Muscle of leg (tissue), 11 donors: Measurements from ENCODE around the gene TRIM10. TPM values are rescaled to one million over a fixed set of nuclear protein-coding genes. Genes with fewer than 3 reads are reported as not detected.

ENCODE experiments used
- DNase-seq: peaks from one replicate; pipeline ENCODE4 v3.0.0; 2013
- H3K27ac ChIP-seq: one replicate; pipeline ENCODE4 v1.5.1; 2013; ENCODE audit warnings: mild to moderate bottlenecking, low read length, control low read depth
- H3K27me3 ChIP-seq: one replicate; pipeline ENCODE4 v1.6.1; 2013; ENCODE audit warnings: low read length; ENCODE audit not compliant: control insufficient read depth, insufficient read depth
- H3K36me3 ChIP-seq: one replicate; pipeline ENCODE4 v1.6.1; 2013; ENCODE audit warnings: low read length; ENCODE audit not compliant: control insufficient read depth, insufficient read depth
- H3K4me1 ChIP-seq: one replicate; pipeline ENCODE4 v1.6.1; 2013; ENCODE audit warnings: low read length; ENCODE audit not compliant: control insufficient read depth, insufficient read depth
- H3K4me3 ChIP-seq: one replicate; pipeline ENCODE4 v1.5.1; 2013; ENCODE audit warnings: low read length, control low read depth
- H3K9me3 ChIP-seq: replicated peaks from 2 replicates; pipeline ENCODE4 v1.6.1; 2013; ENCODE audit warnings: low read depth, low read length; ENCODE audit not compliant: control insufficient read depth
- WGBS: methylation state at CpG from one replicate; pipeline ENCODE4 v1.1.5; 2013; ENCODE audit warnings: missing lambda C conversion rate; ENCODE audit not compliant: insufficient coverage; 5-methylcytosine and 5-hydroxymethylcytosine counted together
- polyA plus RNA-seq, 8 donors: library from polyadenylated mRNA; unstranded; fragments of 120-200 nt; gene quantifications; one replicate each; pipeline versions ENCODE4 v1.2.1 to v1.2.3, GENCODE V29; 2013; ENCODE audit warnings: inconsistent platforms in 1 of 8, low replicate concordance in 1 of 8; ENCODE audit not compliant: insufficient read length in 8 of 8, insufficient read depth in 1 of 8
- total RNA-seq: library from RNA; stranded (reverse); fragments of 120-200 nt; gene quantifications from one replicate; pipeline ENCODE4 v1.2.4, GENCODE V29; 2013

Gene TRIM10
- total and polyA plus RNA-seq, 9 donors = 0.17 to 0.83 (median 0.65) TPM

GRCh38 chr6:30154061-30154460 is 7.0 kb downstream of the TRIM10 start:
- no peak for DNase-seq
- Histone ChIP-seq H3K27ac (no peak overlapping the region), H3K27me3 (peaks cover 12% of the 10 kb centered on the region), H3K4me3 (no peak overlapping the region), H3K4me1 (peaks cover 2% of the 10 kb centered on the region), H3K9me3 (no peaks in the 10 kb centered on the region), H3K36me3 (no peaks in the 10 kb centered on the region)
- WGBS = 88% methylated on average over 8 of the region's 17 CpGs

GRCh38 chr6:30152910-30153610 is 8.0 kb downstream of the TRIM10 start:
- no CpG with 5 or more reads among the region's 3 CpGs for WGBS
- no peaks in the 10 kb centered on the region for H3K36me3 ChIP-seq
- H3K27me3 ChIP-seq = peaks cover 12% of the 10 kb centered on the region
- DNase-seq = no peak
- peaks cover 2% of the 10 kb centered on the region for H3K4me1 ChIP-seq
- H3K27ac ChIP-seq = no peak overlapping the region
- H3K4me3 ChIP-seq = no peak overlapping the region
- H3K9me3 ChIP-seq = no peaks in the 10 kb centered on the region

GRCh38 chr6:30152016-30152673 is 8.9 kb downstream of the TRIM10 start:
- 88% methylated on average over 1 of the region's 4 CpGs for WGBS
- Histone ChIP-seq H3K9me3 (no peaks in the 10 kb centered on the region), H3K36me3 (no peaks in the 10 kb centered on the region), H3K4me1 (peaks cover 2% of the 10 kb centered on the region), H3K27me3 (peaks cover 12% of the 10 kb centered on the region), H3K4me3 (no peak overlapping the region), H3K27ac (no peak overlapping the region)
- DNase-seq = no peak

GRCh38 chr6:30151580-30151979 is 9.4 kb downstream of the TRIM10 start:
- DNase-seq = no peak
- Histone ChIP-seq H3K27me3 (peaks cover 10% of the 10 kb centered on the region), H3K36me3 (no peaks in the 10 kb centered on the region), H3K27ac (no peak overlapping the region), H3K9me3 (no peaks in the 10 kb centered on the region), H3K4me3 (no peak overlapping the region), H3K4me1 (peaks cover 2% of the 10 kb centered on the region)
- 26% methylated on average over 2 of the region's 3 CpGs for WGBS

- Histone ChIP-seq H3K4me1 (no peaks in the 10 kb centered on the region), H3K9me3 (no peaks in the 10 kb centered on the region), H3K27me3 (peaks cover 11% of the 10 kb centered on the region), H3K27ac (no peak overlapping the region), H3K36me3 (no peaks in the 10 kb centered on the region), H3K4me3 (no peak overlapping the region)
- WGBS = 79% methylated on average over 7 of the region's 10 CpGs
- DNase-seq = no peak
These were observed 10.2 kb downstream of the TRIM10 start for GRCh38 chr6:30150671-30151395.

- H3K27ac ChIP-seq = no peak overlapping the region
- H3K4me1 ChIP-seq = no peaks in the 10 kb centered on the region
- H3K4me3 ChIP-seq = no peak overlapping the region
- no peaks in the 10 kb centered on the region for H3K36me3 ChIP-seq
- H3K9me3 ChIP-seq = no peaks in the 10 kb centered on the region
- H3K27me3 ChIP-seq = peaks cover 12% of the 10 kb centered on the region
- WGBS = 52% methylated on average over 4 of the region's 7 CpGs
- no peak for DNase-seq
These were observed 11.0 kb downstream of the TRIM10 start for GRCh38 chr6:30149858-30150550.

GRCh38 chr6:30149234-30149633 is 11.8 kb downstream of the TRIM10 start:
- Histone ChIP-seq H3K9me3 (no peaks in the 10 kb centered on the region), H3K36me3 (no peaks in the 10 kb centered on the region), H3K27me3 (peaks cover 13% of the 10 kb centered on the region), H3K4me1 (no peaks in the 10 kb centered on the region), H3K27ac (no peak overlapping the region), H3K4me3 (no peak overlapping the region)
- no CpG with 5 or more reads among the region's 3 CpGs for WGBS
- no peak for DNase-seq

- 88% methylated on average over 1 of the region's 3 CpGs for WGBS
- Histone ChIP-seq H3K27me3 (peaks cover 13% of the 10 kb centered on the region), H3K9me3 (no peaks in the 10 kb centered on the region)
These were observed 13.9 kb downstream of the TRIM10 start for GRCh38 chr6:30147096-30147495.

GRCh38 chr6:30145818-30146217 is 15.2 kb downstream of the TRIM10 start:
- Histone ChIP-seq H3K27me3 (peaks cover 13% of the 10 kb centered on the region), H3K36me3 (no peaks in the 10 kb centered on the region), H3K4me1 (no peaks in the 10 kb centered on the region), H3K9me3 (no peaks in the 10 kb centered on the region), H3K4me3 (no peak overlapping the region), H3K27ac (no peak overlapping the region)
- 49% methylated on average over 6 of the region's 7 CpGs for WGBS
- no peak for DNase-seq

More at GRCh38 chr6:30147096-30147495, 13.9 kb downstream of the TRIM10 start:
- Histone ChIP-seq H3K36me3 (no peaks in the 10 kb centered on the region), H3K4me1 (no peaks in the 10 kb centered on the region), H3K27ac (no peak overlapping the region), H3K4me3 (no peak overlapping the region)
- DNase-seq = no peak

- no peak for DNase-seq
- Histone ChIP-seq H3K9me3 (no peaks in the 10 kb centered on the region), H3K36me3 (no peaks in the 10 kb centered on the region), H3K27me3 (peaks cover 11% of the 10 kb centered on the region), H3K27ac (no peak overlapping the region), H3K4me1 (no peaks in the 10 kb centered on the region), H3K4me3 (no peak overlapping the region)
- WGBS = 63% methylated on average over 6 of the region's 6 CpGs
These were observed 16.2 kb downstream of the TRIM10 start for GRCh38 chr6:30144811-30145210.
